Measurements from ENCODE around the gene ACAD8.
A peak's percentile ranks its signal among the peaks of the same experiment; 100 is the strongest.
"Not testable (repeated sequence)": the region's sequence is repeated elsewhere in the genome, so short reads cannot be mapped to it uniquely, and the experiment has no call there.

The ACAD8 gene

DNA sequence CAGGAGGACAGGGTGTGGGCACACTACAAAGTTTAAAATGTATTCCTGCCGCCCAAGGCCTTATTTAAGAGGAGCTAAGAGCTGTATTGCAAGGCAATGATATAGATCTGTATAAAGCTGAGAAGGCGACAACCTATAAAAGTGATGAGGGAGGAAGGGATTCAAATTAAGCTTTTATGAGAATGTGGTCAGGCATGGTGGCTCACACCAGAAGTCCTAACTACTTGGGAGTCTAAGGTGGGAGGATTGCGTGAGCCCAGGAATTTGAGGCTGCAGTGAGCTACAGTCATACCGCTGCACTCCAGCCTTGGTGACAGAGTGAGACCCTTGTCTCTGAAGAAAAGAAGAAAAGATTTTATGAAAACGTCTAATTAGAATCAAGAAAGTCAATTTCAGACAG, 13.1 kb downstream of the ACAD8 start:
- DNase-seq (ENCODE audit: low read depth in 3 of 3, low spot score in 1 of 3), result no peak

- DNase-seq (ENCODE audit: low read depth in 3 of 3, low spot score in 1 of 3), result no peak
Observed at GRCh38 chr11:134266841-134267251, 13.5 kb downstream of the ACAD8 start.

GRCh38 chr11:134267461-134267860, 14.1 kb downstream of the ACAD8 start:
- no peak for DNase-seq (ENCODE audit: low read depth in 3 of 3, low spot score in 1 of 3)

GRCh38 chr11:134267966-134268365, 14.6 kb downstream of the ACAD8 start:
- DNase-seq (ENCODE audit: low read depth in 3 of 3, low spot score in 1 of 3), result no peak

GRCh38 chr11:134270250-134270714, 16.9 kb downstream of the ACAD8 start:
- DNase-seq (ENCODE audit: low read depth in 3 of 3, low spot score in 1 of 3), result no peak

GRCh38 chr11:134271978-134272377, 18.6 kb downstream of the ACAD8 start:
- no peak for DNase-seq (ENCODE audit: low read depth in 3 of 3, low spot score in 1 of 3)

- no peak for DNase-seq (ENCODE audit: low read depth in 3 of 3, low spot score in 1 of 3)
Observed at GRCh38 chr11:134272381-134273316, 19.3 kb downstream of the ACAD8 start.

DNA sequence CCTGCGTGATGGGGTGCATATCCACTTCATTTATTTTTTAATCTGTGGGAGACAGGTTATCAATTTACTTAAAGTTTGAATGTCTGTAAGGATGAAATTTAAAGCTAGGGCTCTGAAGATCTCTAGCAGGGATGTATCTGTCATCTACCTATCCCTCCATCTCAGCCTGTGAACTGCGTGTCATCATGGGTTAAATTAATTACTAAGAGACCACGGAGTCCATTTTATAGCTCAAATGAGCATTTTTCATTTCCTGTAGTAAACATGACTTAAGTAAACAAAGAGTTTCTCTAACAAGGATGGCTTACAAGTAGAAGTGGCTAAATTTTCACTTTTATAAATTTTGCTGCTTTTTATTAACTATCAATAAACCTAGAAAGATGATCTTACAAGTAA, 19.9 kb downstream of the ACAD8 start:
- no peak for DNase-seq (ENCODE audit: low read depth in 3 of 3, low spot score in 1 of 3)

- no peak for DNase-seq (ENCODE audit: low read depth in 3 of 3, low spot score in 1 of 3)
Observed at GRCh38 chr11:134275188-134275533, 21.8 kb downstream of the ACAD8 start.

DNA sequence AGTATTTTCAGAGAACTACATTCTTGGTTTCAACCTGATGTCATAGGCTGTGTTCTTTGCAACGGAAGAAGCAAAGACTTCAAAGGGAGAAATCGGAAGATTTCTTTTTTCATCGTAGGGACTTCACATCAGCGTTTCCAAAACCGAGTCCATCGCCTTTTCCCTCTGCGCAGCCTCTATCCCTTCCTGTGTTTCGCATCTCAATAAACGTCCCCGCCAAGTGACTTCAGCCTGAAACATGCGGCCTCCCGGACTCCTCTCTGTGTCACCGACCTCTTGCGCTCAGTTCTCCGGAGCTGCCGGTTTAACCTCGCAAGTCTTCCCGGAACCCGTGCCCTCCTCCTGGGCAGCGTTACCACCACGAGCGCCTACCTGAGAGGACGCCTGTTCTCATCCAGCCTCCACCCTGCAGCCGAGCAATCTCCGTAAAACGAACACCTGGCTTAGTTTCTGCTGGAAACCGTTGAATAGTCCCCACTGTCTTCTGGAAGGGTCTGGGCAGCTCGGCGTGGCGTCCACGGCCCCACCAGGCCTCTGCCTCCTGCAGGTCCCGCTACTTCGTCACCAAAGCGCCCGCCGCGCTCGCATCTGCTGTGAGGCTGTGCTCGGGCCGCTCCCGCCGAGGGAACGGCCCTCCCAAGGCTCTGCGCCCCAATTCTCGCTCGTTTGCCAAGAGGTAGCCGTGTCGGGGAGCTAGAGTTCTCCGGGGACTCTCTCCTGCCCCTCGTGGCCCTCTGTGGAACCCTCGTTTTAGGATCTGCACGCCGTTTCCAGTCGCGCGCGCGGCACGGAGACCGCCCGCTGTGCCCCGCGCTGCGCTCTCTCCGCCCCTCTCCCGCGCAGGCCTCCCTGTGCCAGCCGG, 22.4 kb downstream of the ACAD8 start, which contains the start of gene GLB1L3:
TSS of gene GLB1L3 (plus strand) at position 846 of the 862 bp plus-strand sequence. CDS start 362 bp downstream, outside the sequence.
- peak; percentile 33 to 65 (median 57) for DNase-seq (ENCODE audit: low read depth in 3 of 3, low spot score in 1 of 3)

DNA sequence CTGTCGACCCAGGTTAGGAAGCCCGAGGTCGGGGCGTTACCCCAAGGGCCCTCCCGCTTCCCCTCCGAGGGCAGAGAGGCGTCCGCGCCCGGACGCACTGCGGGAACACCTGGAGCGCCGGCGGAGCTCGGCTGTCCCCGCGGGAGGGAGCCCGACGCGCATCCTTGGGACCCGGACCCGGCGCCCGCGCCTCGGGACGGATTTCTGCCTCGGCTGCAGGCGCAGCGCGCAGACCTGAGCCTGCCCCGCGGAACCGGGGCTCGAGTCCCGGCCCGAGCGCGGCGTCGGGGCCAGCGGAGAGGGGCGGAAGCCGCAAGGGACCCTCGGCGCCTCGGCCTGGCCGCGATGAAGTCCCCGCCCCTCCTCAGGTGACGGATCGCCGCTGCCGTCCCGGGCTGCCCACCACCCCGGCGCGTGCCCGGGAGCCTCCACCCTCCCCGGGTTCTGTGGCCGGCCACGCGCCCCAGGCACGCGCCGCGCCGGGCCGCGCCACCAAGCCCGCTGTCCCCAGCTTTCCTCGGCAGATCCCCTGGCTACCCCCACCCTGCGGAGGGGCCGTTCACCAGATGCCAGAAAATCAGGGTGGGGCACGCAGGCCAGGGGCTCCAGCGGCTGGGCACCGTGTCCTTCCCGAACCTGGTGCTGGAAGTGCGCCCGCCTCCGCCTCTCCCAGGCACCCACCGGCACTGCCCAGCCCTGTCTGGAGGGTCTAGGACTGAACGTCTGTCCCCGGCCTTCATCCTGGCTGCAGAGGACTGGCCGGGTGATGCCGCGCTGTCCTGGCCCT, 23.2 kb downstream of the ACAD8 start:
- no peak for DNase-seq (ENCODE audit: low read depth in 3 of 3, low spot score in 1 of 3)

DNA sequence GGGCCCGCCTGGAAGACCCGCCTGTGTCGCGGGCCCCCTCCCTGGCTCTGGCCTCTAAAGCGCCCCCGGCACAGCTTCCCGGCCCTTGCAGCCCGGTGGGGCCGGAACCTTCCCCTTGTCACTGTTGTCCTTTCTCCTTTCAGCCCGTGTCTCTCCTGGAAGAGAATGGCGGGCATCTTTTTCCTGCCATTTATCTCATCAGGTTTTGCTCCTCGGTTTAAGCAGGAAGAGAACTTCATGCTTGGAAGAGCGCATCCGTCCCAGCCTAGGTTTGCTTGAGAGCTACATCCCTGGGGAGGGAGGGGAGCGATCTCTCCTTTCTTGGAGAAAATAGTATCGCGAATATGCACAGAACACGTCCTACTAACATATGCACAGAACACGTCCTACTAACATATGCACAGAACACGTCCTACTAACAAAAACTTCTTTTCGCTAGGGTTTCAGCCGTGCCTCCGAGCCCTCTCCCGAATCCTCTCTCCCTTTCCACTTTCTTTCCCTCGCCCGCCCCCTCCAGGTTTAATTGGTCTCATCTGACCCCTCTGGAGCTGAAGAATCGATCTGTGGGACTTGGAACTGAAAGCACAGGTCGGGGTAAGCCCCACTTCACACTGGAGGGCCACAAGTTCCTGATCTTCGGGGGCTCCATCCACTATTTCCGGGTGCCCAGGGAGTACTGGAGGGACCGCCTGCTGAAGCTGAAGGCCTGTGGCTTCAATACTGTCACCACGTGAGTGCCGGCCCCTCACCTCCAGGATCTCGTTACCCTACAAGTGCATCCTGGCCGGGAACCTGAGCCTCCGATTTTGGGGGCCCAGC, 24.0 kb downstream of the ACAD8 start:
- DNase-seq (ENCODE audit: low read depth in 3 of 3, low spot score in 1 of 3), result no peak

DNA sequence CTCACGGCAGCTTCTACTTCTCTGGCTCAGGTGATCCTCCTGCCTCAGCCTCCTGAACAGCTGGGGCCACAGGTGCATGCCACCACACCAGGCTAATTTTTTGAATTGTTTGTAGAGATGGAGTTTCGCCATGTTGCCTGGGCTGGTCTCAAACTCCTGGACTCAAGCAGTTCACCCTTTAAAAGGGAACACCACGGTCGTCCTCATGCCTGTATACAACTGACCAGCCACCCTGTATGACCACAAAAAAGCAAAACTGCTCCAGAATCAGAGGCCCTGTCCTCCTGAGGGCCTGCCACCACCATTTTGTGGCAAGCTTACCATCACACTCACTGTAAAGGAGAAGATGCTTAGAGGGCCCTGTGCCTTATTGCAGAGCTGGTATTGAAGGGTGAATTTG, 25.0 kb downstream of the ACAD8 start:
- no peak for DNase-seq (ENCODE audit: low read depth in 3 of 3, low spot score in 1 of 3)

- DNase-seq (ENCODE audit: low read depth in 3 of 3, low spot score in 1 of 3), result not testable (repeated sequence)
Observed at GRCh38 chr11:134281635-134282034, 28.3 kb downstream of the ACAD8 start.

- DNase-seq (ENCODE audit: low read depth in 3 of 3, low spot score in 1 of 3), result no peak
Observed at GRCh38 chr11:134282121-134283045, 29.0 kb downstream of the ACAD8 start.

DNA sequence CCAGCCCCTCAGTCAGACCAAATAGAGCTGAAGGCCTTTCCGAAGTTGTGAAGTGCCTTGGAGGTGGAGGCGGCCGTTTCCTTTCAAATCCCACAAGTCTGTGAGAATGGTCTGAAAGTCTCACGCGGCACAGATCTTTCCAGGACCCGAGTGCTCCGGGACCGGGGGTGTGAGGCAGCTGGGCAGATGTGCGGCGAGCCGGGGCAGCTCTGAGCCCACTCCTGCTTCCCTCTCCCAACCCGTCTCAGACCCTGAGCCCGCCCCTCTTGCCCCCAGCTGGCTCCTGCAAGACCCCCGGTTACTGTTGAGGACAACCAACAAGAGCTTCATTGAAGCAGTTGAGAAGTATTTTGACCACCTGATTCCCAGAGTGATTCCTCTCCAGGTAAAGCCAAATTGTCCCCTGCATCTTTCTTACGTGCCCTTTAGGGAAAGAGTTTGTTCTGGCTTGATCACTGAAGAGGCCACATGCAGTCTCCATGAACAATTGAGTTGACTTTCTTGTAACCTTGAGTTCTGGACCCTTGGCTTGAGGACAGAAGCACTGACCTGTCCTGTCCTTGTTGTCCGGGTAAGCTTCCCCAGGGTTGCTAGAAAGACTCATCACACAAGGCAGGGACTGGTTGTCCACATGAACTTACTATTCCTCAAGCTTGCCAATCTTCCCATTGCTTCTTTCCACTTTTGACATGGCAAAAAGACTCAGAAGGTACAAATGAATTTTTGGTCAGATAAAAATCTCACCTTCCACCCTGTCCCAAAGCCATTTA, 30.3 kb downstream of the ACAD8 start:
- no peak for DNase-seq (ENCODE audit: low read depth in 3 of 3, low spot score in 1 of 3)

DNA sequence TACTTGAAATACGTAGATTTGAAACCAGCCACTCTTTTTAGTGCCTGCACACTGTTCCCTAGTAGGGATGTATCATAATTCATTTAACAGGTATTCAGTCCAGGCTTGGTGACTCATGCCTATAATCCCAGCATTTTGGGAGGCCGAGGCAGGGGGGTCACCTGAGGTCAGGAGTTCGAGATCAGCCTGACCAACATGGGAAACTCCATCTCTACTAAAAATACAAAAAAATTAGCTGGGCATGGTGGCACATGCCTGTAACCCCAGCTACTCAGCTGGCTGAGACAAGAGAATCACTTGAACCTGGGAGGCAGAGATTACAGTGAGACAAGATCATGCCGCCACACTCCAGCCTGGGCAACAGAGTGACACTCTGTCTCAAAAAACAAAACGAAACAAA, 31.0 kb downstream of the ACAD8 start:
- not testable (repeated sequence) for DNase-seq (ENCODE audit: low read depth in 3 of 3, low spot score in 1 of 3)

- no peak for DNase-seq (ENCODE audit: low read depth in 3 of 3, low spot score in 1 of 3)
Observed at GRCh38 chr11:134287561-134287960, 34.2 kb downstream of the ACAD8 start.

All from stimulated activated CD4-positive, alpha-beta T cell treated with anti-CD3 and anti-CD28 coated beads, TNF-alpha, amount 100 ng/mL, for 1 hour (primary cell).